ENCODE data around the gene MS4A15. TPM values are rescaled to one million over a fixed set of nuclear protein-coding genes. Genes with fewer than 3 reads are reported as not detected.

MS4A15 gene
- total RNA-seq, 1 donor from 2014 or later = not detected

- CTCF ChIA-PET = no interaction called here
Observed at GRCh38 chr11:60725592-60725991, 31.1 kb upstream of the MS4A15 start.

GRCh38 chr11:60731586-60731985 is 25.1 kb upstream of the MS4A15 start:
- Mint-ChIP-seq H3K4me1 (no peaks in the 10 kb centered on the region), H3K27ac (no peak overlapping the region), H3K9me3 (no peaks in the 10 kb centered on the region), H3K4me3 (no peak overlapping the region), H3K27me3 (peaks cover 33% of the 10 kb centered on the region), H3K36me3 (ENCODE audit: low read depth) (no peaks in the 10 kb centered on the region)
- intact Hi-C loops (cut with micrococcal nuclease) = no loop called here
- ChIA-PET POLR2A (no interaction called here), CTCF (no interaction called here)
- DNase-seq = no peak
- no peak for ATAC-seq (ENCODE audit: low read depth)
- no peak for TF ChIP-seq CTCF (IDR thresholded peaks at IDR 0.05)

More at GRCh38 chr11:60725592-60725991, 31.1 kb upstream of the MS4A15 start:
- intact Hi-C loops (cut with micrococcal nuclease) = no loop called here
- Mint-ChIP-seq H3K4me3 (no peak overlapping the region), H3K27ac (no peak overlapping the region), H3K36me3 (ENCODE audit: low read depth) (no peaks in the 10 kb centered on the region), H3K9me3 (no peaks in the 10 kb centered on the region), H3K4me1 (no peaks in the 10 kb centered on the region), H3K27me3 (peaks cover 30% of the 10 kb centered on the region)
- DNase-seq (no peak), ATAC-seq (ENCODE audit: low read depth) (no peak)
- TF ChIP-seq CTCF (IDR thresholded peaks at IDR 0.05) = no peak
- POLR2A ChIA-PET = no interaction called here

GRCh38 chr11:60734279-60734678 is 22.4 kb upstream of the MS4A15 start:
- Mint-ChIP-seq H3K4me3 (no peak overlapping the region), H3K9me3 (no peaks in the 10 kb centered on the region), H3K27ac (no peak overlapping the region), H3K4me1 (no peaks in the 10 kb centered on the region), H3K36me3 (ENCODE audit: low read depth) (no peaks in the 10 kb centered on the region), H3K27me3 (peaks cover 28% of the 10 kb centered on the region)
- ChIA-PET POLR2A (no interaction called here), CTCF (no interaction called here)
- DNase-seq = no peak
- TF ChIP-seq CTCF (IDR thresholded peaks at IDR 0.05) = no peak
- intact Hi-C loops (cut with micrococcal nuclease) = no loop called here
- ATAC-seq (ENCODE audit: low read depth) = no peak

GRCh38 chr11:60739114-60739513 is 17.6 kb upstream of the MS4A15 start:
- no peak overlapping the region for H3K4me3 Mint-ChIP-seq

GRCh38 chr11:60740573-60740972 is 16.1 kb upstream of the MS4A15 start:
- Mint-ChIP-seq H3K36me3 (ENCODE audit: low read depth) (no peaks in the 10 kb centered on the region), H3K4me1 (no peaks in the 10 kb centered on the region), H3K27me3 (peaks cover 17% of the 10 kb centered on the region), H3K27ac (no peak overlapping the region), H3K4me3 (no peak overlapping the region), H3K9me3 (peaks cover 3% of the 10 kb centered on the region)
- intact Hi-C loops (cut with micrococcal nuclease) = no loop called here
- DNase-seq = no peak
- ATAC-seq (ENCODE audit: low read depth) = no peak
- ChIA-PET CTCF (interaction anchor here (1.4 kb wide), 1 partner anchor 23 kb away, joined by 5 read pairs; no protein-coding TSS in a partner anchor), POLR2A (no interaction called here)
- no peak for TF ChIP-seq CTCF (IDR thresholded peaks at IDR 0.05)

More at GRCh38 chr11:60739114-60739513, 17.6 kb upstream of the MS4A15 start:
- Mint-ChIP-seq H3K4me1 (no peaks in the 10 kb centered on the region), H3K9me3 (no peaks in the 10 kb centered on the region), H3K27me3 (peaks cover 14% of the 10 kb centered on the region), H3K36me3 (ENCODE audit: low read depth) (no peaks in the 10 kb centered on the region), H3K27ac (no peak overlapping the region)
- ChIA-PET CTCF (no interaction called here), POLR2A (no interaction called here)
- ATAC-seq (ENCODE audit: low read depth) = no peak
- DNase-seq = no peak
- intact Hi-C loops (cut with micrococcal nuclease) = no loop called here
- TF ChIP-seq CTCF (IDR thresholded peaks at IDR 0.05) = no peak

All from activated B cell treated with CpG ODN at 0.5 μM for 24 hours (primary cell).